ENCODE data around the gene GATC. TPM values are rescaled to one million over a fixed set of nuclear protein-coding genes. Genes with fewer than 3 reads are reported as not detected.

GATC gene
- total and polyA plus RNA-seq, 2 of the 4 experiments (the other 2 are of a cell fraction), result 8.7 to 16.5 TPM

DNA sequence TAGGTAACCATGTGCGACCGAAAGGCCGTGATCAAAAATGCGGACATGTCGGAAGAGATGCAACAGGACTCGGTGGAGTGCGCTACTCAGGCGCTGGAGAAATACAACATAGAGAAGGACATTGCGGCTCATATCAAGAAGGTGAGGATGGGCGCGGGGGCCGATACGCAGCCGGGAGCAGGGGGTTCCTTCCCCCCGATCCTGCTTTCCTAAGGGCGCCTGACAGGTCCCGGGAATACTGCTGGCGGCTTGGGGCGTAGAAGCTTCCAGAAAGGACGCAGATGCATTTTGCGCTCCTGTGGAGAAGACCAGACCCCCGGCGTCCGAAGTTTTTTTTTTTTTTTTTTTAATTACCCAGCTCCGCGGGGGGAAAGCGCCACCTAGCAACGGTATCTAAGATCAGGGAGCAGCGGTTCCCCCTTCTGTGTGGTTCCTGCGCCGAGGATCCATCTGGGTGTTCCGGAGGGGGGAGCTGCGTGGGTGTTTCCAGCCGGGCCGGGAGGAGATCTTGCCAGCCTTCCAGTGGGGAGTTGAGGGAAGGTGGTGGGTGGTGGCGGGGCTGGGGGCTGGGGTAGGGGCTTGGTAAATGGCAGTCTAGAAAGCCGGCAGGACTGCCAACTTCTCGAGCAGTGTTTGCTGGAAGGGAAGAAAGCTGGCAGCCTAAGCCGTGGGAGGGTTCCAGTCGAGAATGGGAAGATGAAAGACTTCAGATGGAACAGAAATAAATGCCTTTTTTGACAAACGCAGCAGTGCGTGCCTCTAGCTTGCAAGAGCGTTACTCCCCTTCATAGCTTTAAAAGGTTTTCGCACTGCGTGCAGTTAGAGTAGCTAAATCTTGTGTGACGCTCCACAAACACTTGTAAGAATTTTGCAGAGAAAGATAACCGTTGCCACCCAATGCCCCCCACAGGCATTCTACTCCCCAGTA, 50.4 kb downstream of the GATC start (continued):
- TF ChIP-seq FOS (IDR thresholded peaks at IDR 0.05; ENCODE audit: low read depth, low read length), result no peak
- TF ChIP-seq POLR2A (IDR thresholded peaks at IDR 0.05; ENCODE audit: low read depth, low read length), result no peak
- TF ChIP-seq RCOR1 (IDR thresholded peaks at IDR 0.05; ENCODE audit: insufficient replicate concordance, low read length), result no peak
- TF ChIP-seq RAD21 (IDR thresholded peaks at IDR 0.05; ENCODE audit: low read length), result peak; percentile 8; the same call in 1 of the 2 replicates

DNA sequence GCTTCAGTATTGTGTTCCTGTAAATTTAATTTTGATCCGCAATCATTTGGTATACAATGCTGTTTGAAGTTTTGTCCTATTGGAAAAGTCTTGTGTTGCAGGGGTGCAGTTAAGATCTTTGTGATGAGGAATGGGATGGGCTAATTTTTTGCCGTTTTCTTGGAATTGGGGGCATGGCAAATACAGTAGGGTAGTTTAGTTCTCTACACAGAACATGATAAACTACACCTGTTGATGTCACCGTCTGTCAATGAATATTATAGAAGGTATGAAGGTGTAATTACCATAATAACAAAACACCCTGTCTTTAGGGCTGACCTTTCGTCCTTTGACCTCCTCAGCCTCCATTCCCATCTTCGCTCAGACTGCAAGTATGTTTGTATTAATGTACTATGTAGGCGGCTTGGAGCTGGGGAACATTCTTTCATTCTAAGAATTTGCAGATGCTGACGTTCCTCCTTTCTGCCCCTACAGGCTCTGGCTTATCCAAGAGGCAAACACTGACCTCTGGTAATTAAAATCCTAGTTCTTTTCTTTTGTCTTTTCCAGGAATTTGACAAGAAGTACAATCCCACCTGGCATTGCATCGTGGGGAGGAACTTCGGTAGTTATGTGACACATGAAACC, 51.4 kb downstream of the GATC start:
- peak; percentile 41 for DNase-seq
- H3K27ac ChIP-seq (ENCODE audit: insufficient read depth, low read length), result no peak overlapping the region
- no peak for TF ChIP-seq FOS (IDR thresholded peaks at IDR 0.05; ENCODE audit: low read depth, low read length)
- TF ChIP-seq SMC3 (IDR thresholded peaks at IDR 0.05; ENCODE audit: low read depth, low read length), result no peak
- TF ChIP-seq RAD21 (IDR thresholded peaks at IDR 0.05; ENCODE audit: low read length), result no peak
- TF ChIP-seq RCOR1 (IDR thresholded peaks at IDR 0.05; ENCODE audit: insufficient replicate concordance, low read length), result no peak
- no peak for TF ChIP-seq MAZ (IDR thresholded peaks at IDR 0.05; ENCODE audit: borderline replicate concordance, low read depth, low read length)
- no peak for TF ChIP-seq BHLHE40 (IDR thresholded peaks at IDR 0.05; ENCODE audit: low read depth, low read length)
- TF ChIP-seq MXI1 (IDR thresholded peaks at IDR 0.05; ENCODE audit: borderline replicate concordance, low read depth, low read length), result no peak
- TF ChIP-seq, protein P1, sequence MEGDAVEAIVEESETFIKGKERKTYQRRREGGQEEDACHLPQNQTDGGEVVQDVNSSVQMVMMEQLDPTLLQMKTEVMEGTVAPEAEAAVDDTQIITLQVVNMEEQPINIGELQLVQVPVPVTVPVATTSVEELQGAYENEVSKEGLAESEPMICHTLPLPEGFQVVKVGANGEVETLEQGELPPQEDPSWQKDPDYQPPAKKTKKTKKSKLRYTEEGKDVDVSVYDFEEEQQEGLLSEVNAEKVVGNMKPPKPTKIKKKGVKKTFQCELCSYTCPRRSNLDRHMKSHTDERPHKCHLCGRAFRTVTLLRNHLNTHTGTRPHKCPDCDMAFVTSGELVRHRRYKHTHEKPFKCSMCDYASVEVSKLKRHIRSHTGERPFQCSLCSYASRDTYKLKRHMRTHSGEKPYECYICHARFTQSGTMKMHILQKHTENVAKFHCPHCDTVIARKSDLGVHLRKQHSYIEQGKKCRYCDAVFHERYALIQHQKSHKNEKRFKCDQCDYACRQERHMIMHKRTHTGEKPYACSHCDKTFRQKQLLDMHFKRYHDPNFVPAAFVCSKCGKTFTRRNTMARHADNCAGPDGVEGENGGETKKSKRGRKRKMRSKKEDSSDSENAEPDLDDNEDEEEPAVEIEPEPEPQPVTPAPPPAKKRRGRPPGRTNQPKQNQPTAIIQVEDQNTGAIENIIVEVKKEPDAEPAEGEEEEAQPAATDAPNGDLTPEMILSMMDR (conservative IDR thresholded peaks at IDR 0.05; ENCODE audit: low read depth, low read length), result no peak
- TF ChIP-seq RFX5 (IDR thresholded peaks at IDR 0.05; ENCODE audit: low read depth, low read length), result no peak
- TF ChIP-seq, protein P2, sequence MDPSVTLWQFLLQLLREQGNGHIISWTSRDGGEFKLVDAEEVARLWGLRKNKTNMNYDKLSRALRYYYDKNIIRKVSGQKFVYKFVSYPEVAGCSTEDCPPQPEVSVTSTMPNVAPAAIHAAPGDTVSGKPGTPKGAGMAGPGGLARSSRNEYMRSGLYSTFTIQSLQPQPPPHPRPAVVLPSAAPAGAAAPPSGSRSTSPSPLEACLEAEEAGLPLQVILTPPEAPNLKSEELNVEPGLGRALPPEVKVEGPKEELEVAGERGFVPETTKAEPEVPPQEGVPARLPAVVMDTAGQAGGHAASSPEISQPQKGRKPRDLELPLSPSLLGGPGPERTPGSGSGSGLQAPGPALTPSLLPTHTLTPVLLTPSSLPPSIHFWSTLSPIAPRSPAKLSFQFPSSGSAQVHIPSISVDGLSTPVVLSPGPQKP (IDR thresholded peaks at IDR 0.05; ENCODE audit: borderline replicate concordance, low read depth, low read length), result no peak

More for the DNA sequence above, 51.4 kb downstream of the GATC start:
- ATAC-seq (ENCODE audit: low read depth), result peak; percentile 4; the same call in 1 of the 2 replicates
- Histone ChIP-seq H2BK5ac (ENCODE audit: low read depth, low read length, poor library complexity, severe bottlenecking) (no peak overlapping the region), H3K4me2 (ENCODE audit: low read depth, low read length) (peak overlapping the region; percentile 95), H4K20me1 (ENCODE audit: insufficient read depth, low read length) (peaks cover 27% of the 10 kb centered on the region), H3K9me1 (ENCODE audit: insufficient read depth, low read length) (no peaks in the 10 kb centered on the region), H4K5ac (ENCODE audit: low read depth, low read length) (no peak overlapping the region), H2AFZ (replicated peaks; ENCODE audit: low read length, poor library complexity) (no peak overlapping the region), H3K27me3 (ENCODE audit: control insufficient read depth, insufficient read depth, low read length) (no peaks in the 10 kb centered on the region), H3K4ac (ENCODE audit: low read depth, low read length) (no peak overlapping the region), H2BK20ac (ENCODE audit: low read depth, low read length) (no peak overlapping the region), H4K91ac (ENCODE audit: insufficient read depth, low read depth, low read length) (no peak overlapping the region), H3K4me1 (ENCODE audit: control insufficient read depth, insufficient read depth, low read length) (peaks cover 1% of the 10 kb centered on the region), H3K9me3 (ENCODE audit: control insufficient read depth, insufficient read depth, low read length) (no peaks in the 10 kb centered on the region), H2AK5ac (ENCODE audit: low read depth, low read length) (no peak overlapping the region), H2BK15ac (ENCODE audit: low read depth, low read length) (no peak overlapping the region), H3K9ac (ENCODE audit: low read depth, low read length) (peak overlapping the region; percentile 70; the same call in 1 of the 2 replicates), H3K18ac (ENCODE audit: low read depth, low read length) (no peak overlapping the region), H3K23ac (ENCODE audit: low read depth, low read length) (peak overlapping the region; percentile 47; the same call in 1 of the 2 replicates), H3K79me1 (ENCODE audit: low read depth in 1 of 2, low read length in 2 of 2) (peaks cover 10 to 35% of the 10 kb centered on the region in 2 experiments), H3K36me3 (ENCODE audit: control insufficient read depth, insufficient read depth, low read length) (peaks cover 10% of the 10 kb centered on the region), H4K8ac (ENCODE audit: low read depth in 2 of 2, low read length in 2 of 2) (no peak overlapping the region), H2BK120ac (ENCODE audit: low read depth, low read length) (no peak overlapping the region), H2AK9ac (replicated peaks; ENCODE audit: low read depth, low read length, poor library complexity) (no peak overlapping the region), H3K4me3 (ENCODE audit: insufficient read depth, low read depth, low read length) (peak overlapping the region; percentile 76), H3K14ac (replicated peaks; ENCODE audit: low read depth, low read length) (no peak overlapping the region; the same call in 1 of the 2 replicates), H3K56ac (ENCODE audit: extremely low read depth, insufficient read depth, low read length) (no peak overlapping the region)
- ChIA-PET CTCF (interaction anchor here (0.6 kb wide), 1 partner anchor 74 kb away, joined by 6 read pairs; no protein-coding TSS in a partner anchor), POLR2A (ENCODE audit: unreplicated experiment) (no interaction called here)
- intact Hi-C loops (cut with micrococcal nuclease), result loop anchor here (2.0 kb wide), 1 partner anchor 31 kb away; the partner anchor contains the start of gene COQ5
- BruUV-seq (replicated peaks), result no TSS peak
- in situ Hi-C loops (cut with MboI; ENCODE audit: low sequenced_read_pairs), result no loop called here
- dilution Hi-C loops (cut with HindIII; ENCODE audit: low sequenced_read_pairs, unreplicated experiment), result no loop called here
- WGBS, 2 experiments (ENCODE audit: extremely low coverage in 2 of 2, insufficient read length in 1 of 2), result 20% methylated on average over 2 of the region's 9 CpGs; no CpG with 5 or more reads in 1 of the 2 experiments
